HG02571 (cell line): ENCODE data around the gene THSD4.

Experiments used
- ATAC-seq: cut with Tn5 transposase; IDR thresholded peaks from one replicate; pipeline ENCODE4 v1.9.1; 2021; ENCODE audit warnings: mild to moderate bottlenecking, moderate library complexity; ENCODE audit not compliant: unreplicated experiment

THSD4 gene

DNA sequence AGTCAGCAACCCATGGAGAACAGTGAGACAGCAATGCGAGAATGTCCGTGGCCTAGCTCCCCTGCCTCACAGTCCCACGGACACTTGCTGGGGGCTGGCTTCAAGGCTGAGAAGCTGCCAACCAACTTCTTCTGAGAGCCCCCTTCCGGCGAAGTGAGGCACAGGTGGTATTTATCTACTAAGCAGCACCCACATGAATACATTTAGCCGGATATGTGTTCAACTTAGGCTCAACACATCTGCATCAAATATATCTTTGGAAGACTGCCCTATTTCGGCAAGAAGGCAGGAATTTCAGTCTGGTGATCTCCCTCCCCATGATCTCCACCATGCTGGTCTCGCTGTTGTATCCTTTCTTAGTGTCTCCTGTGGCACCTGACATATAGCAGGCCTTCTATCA is 354.1 kb downstream of the THSD4 start:
- no peak for ATAC-seq

DNA sequence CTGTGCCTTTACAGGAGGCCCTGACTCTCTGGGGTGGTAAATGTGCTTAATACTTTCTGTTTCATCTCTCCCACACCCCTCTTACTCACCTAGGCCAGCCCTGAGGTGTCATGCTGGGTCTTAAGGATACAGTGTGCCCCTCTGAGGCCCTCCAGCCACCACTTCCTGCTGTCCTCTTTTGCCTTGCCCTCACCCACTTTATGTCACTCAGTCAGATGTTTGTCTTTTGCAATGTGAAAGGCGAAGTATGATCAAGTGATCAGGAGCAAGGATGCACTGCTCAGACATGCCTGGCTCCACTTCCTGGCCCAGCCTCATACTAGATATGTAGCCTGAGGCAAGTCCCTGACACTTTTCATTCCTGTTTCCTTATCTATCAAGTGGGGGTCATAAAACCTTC is 356.1 kb downstream of the THSD4 start:
- no peak for ATAC-seq

DNA sequence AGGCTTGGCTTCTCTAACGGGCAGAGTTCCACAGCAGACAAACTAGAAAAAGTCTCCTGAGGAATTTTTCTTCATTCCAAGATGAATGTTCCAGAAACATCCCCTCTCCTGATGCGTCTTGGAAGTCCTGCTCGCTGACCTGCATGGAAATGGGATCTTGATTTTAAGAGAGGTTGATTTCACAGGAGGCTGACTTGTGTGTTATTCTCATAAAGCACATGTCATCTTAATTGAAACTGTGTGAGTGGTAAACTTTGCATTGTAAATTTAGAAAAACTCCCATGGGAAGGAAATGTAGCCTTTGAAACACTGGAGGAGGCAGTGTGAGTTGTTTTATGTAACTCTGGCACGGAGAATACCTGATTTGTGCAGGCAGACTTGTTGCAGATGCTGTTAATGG is 357.3 kb downstream of the THSD4 start:
- no peak for ATAC-seq

DNA sequence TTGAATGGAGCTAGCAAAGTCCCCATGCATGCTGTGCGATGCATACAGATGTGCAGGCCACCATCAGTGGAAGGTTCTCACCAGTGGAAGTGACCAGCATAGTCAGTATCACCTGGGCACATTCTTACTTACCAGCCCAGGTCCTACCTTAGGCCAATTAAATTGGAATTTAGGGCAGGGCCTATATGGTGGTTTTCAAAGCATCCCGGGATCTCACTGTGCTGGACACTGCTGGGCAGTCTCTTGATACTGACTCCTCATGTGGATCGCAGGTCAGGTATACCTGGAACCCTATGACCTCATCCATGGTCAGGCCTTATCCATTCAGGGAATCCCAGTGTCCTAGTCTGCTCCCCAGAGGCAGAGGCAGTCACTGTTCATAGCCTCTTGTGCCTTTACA is 358.5 kb downstream of the THSD4 start:
- ATAC-seq, result no peak

DNA sequence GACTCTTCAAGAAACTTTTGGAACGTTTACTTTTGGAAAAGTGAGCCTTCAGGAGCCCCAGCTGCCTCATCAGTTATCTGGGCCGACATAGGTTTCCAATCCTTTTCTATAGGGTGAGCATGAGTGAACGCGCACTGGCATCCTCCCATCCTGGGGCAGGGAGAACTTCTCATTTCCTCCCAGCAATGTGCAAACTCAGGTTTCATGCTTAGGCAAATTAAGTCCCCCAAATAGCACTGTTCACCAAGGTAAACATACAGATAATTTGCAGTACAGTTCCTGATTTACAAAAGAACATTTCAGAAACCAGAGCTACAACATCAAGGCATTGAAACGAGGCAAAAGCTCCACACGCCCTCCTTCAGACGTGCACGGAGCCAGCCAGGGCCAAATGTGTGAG is 361.6 kb downstream of the THSD4 start:
- no peak for ATAC-seq

DNA sequence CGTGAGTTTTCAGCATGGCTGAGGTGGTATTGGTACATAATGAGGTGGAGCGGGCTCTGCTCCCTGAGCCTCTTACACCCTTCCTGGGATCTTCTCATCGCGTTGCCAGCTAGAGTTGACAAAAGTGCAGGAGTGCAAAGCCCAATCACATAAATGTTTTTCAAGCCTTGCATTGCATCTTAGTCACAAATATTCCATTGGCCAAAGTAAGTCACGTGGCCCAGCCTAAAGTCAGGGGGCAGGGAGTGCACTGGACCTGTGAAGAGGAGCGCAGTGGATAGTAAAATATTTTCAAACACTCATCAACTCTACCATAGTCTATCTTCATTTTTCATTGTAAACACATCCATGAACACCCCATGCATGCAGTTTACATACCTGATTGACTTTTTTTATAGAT is 365.3 kb downstream of the THSD4 start:
- no peak for ATAC-seq

DNA sequence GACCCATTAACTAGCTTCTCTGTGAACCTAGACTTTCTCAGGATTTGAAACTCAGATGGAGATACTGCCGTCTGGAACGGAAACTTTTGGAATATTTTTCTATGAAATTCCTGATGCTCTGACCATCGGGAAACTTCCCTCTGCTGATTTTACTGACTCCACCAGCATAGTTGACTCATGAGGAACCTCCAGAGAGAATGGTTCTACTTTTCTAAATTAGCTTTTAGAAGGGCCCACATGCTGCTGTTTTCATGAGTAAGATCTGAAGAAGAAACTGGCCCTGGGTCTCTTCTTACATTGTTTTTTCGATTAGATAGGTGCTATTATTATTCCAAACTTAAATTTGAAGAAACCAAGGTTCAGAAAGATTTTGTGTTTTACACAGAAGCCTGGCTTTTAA is 368.8 kb downstream of the THSD4 start:
- ATAC-seq, result no peak

DNA sequence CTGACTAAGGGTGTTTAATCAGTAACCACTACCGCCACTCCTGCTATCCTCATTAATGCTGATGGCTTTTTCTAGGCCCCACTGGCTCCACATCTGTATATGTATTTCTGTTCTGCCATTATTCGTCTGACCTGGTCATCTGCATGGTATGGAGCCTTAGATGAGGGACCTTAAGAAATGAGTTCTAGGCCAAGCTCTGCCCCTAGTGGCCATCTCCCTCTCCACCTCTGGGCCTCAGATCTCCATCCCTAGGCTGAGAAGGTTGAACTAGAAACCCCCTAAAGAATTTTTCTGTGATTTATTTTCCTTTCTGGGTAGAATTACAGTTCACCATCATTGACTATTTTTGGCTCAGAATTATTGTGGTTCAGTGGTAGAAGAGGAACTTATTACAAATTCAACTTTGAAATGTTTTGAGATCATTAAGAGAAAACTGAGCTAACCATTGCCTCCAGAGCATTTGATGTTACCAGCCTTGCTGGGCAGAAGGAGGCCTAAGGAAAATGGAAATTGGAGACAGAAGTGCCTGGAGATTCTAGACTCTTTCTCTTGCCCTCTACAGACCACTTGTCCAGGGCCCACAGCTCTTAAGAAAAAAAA is 369.9 kb downstream of the THSD4 start:
- no peak for ATAC-seq

DNA sequence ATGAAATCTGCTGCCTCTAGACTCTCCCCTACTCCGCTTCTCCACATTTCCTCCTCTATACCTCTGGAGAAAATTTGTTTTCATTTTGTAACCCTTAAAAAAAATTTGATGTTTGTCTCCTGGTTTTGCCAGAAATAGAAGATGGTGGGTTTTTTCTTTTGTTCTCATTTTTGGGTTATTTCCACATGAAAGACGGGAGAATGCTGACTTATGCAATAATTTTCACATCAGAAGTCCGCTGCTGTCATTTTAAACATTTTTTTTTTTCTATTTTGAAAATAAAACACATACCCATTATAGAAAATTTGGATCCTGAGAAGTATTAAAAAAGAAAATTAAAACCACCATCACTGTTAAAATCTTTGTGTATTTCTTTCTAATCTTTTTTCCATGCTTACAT is 374.3 kb downstream of the THSD4 start:
- no peak for ATAC-seq

DNA sequence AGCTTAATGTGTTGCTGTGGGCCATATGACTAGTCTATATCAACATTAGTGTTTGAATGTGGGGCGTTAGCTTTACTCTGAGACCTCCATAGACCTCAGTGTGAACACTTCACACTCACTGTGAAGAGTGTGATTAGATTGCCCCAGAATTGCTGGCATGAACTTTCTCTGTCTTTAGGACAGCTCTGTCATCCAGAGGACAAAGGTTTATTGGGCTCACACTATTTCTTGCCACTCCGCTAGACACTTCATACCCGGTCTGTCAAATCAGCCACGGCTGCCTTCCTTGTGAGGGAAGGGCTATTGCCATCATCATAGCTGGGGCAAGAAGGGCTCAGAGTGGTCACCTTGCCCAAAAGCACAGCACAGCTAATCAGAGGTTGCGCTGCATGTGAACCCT is 378.3 kb downstream of the THSD4 start:
- ATAC-seq, result no peak

DNA sequence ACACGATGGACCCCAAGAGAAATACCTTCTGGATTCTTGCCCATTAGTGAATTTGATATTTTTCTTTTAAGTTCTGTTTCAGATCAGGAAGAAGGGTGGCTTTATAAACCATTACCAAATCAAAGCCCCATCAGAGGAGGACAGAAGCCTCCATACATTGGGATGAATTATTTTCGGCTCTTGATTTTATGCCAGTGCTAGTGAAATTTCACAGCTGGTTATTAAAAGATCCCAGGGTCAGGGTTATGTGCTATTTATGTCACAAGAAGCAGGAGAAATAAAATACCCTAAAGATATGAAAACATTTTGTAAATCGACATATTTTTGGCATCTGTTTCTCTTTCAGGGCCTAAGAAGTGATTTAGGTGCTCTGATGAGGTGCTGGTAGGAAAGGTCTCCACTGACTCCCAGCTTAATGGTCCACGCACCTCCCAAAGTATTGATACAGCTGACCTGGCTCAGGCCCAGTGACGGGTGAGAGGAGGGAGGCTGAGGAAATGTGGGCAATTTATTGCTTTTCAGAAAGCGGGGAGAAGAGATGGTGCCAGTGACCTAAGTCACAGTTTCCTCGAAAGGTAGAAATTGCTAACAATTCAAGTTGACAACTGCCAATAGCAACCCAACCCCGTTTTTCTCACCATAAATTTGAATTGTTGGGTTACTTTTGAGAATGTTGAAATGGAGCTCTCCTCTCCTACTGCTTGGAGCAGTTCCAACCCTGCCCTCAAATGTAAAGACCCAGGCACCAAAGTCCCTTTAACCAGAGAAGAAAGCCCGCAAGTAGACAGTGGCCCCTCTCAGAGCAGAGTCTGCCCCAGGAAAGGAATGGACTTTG is 379.5 kb downstream of the THSD4 start:
- no peak for ATAC-seq

DNA sequence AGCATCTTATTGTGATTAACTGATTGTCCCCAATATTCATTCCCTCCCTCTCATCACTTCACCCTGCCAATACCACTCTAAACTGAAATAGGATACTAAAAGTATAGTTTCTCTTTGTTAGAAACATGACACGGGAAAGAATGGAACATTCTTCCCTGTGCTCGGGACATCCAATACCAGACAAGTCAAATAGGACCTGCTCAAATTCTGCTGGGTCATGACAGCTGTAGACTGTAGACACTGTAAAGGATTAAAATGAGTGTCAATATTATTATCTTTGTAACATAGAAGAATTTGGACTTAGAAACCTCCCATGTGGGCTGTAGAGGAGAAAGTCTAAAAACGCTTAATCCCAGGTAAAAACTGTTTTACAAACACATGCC is 380.1 kb downstream of the THSD4 start:
- ATAC-seq, result no peak

DNA sequence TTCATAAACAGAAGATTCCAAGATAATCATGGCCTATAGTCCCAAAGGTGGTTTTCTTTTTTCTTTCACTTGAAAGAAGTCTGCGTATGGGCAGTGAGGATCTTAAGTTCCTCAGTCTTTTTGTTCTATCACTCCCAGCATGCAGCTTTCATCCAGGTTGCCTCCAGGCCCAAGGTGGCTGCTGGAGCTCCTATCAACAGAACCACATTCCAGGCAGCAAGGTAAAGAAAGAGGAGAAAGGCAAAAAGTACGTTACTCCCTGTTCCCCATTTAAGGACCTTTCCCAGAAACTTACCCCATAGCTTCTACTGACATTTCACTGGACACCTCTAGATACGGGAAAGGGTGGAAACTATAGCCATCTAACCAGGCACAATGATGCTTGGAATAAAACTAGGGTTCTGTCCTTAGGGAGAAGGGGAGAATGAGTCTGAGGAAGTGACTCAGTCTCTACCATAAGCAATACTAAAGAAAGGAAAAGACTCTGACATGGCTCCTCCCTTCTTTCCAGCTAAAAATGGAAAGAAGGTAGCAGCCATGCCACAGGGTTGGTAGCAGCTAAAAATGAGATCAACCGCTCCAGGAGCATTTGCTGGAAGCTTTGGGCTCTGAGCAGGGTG is 381.2 kb downstream of the THSD4 start:
- no peak for ATAC-seq

DNA sequence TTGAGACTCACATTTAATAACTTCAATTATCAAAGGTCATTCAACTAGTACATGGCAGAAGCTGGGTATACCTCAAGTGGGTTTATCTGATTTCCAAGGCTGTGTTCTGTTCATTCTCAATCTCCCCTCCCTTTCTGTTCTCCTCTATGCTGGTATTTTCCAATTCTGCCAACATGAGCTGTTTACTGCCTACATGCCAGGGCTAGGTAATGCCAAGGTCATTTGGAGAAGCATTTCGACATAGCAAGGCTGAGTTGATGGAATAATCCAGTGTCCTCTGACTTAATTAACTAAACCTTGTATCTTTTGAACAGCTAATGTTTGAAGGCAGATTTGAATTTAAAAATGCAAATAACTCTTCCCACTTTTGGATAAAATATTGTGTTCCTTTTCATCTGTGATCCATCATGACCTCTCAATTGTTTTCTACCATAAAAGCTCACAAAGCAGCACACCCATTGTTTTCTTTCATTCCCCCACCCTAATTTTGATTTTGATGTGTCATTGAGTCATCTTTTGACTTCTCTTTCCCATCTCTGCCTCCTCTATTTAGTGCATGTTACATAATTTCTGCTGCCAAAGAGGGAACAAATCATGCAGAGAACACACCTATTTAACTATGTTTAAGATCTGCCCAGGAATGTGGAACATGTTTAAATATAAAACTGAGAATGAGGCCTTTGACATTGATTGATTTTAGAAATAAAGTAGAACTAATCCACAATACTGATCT is 386.2 kb downstream of the THSD4 start:
- no peak for ATAC-seq

DNA sequence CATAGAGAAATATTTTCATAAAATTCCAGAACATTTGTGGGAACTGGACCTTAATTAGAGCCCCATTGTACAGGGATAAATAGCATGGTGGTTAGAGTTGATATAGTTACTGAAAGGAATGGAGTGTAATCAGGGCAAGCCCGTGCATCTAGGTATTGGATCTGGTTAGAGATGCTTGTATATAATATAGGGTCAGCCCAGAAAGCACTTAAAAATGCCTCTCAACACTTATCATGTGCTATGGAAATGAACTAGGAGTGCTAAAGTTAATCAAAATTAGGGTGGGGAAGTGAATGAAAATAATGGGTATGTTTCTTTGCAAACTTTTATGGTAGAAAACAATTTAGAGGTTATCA is 386.8 kb downstream of the THSD4 start:
- no peak for ATAC-seq

DNA sequence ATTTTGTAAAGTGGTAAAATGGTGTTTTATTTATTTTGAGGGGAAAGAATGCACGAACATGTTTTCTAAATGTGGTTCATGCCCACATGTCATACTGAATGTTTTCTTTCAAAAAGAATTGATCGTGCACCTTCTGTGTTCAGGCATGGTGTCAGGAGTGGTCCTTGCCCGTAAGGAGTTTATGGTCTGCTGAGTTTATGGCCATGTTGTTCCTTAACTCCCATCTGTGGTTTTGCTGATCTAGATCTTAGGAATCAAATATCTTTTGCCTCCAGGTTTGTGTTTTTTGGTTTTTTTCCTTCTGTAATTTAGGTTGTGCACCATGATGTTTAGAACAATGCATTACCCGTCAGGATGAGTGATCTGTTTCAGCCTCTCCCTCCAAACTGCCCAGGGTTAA is 390.7 kb downstream of the THSD4 start:
- no peak for ATAC-seq

DNA sequence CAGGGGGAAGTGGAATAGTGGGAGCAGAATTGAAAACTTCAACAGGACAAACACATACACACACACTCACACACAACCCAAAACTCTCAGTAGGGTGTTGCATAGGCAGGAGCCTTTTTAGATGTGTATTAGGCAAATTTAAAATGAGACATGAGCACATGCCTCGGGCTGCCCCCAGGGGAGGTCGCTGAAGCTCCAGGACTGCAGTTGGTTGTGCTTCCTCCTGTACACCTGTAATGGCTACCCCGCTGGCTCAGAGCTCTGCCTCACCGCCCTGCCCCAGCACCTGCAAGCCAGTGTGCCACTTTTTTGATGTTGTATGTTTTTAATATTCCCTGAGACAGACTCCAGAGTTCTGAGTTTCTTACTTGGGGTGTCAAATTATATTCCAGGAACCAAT is 391.7 kb downstream of the THSD4 start:
- no peak for ATAC-seq

DNA sequence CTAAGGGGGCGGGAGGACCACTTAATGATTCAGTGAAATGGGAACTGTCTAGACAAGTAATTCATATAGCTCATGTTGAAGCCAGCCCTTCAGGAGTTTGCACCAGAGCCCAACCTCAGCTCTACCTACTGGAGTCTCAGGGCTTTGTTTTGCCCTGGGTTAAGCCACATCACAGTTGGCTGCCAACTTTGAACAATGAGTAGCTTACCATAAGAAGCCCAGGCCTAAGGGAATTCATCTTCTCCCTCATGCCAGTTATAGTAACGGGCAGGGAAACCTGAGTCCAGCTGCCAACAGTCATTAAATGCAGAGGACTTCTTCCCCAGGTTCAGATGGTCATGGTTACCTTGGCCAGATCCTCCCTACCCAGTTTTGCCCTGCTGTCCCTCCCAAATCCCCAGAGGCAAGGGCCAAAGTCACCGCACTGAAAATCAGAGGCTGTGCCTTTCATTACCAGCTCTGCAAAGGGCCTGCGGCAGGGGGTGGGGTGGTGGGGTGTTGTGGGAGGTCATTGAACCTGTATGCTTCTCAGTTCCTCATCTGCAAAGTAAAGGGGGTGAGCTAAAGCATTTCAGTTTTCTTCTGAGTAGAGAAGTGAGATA is 392.9 kb downstream of the THSD4 start:
- ATAC-seq, result no peak

DNA sequence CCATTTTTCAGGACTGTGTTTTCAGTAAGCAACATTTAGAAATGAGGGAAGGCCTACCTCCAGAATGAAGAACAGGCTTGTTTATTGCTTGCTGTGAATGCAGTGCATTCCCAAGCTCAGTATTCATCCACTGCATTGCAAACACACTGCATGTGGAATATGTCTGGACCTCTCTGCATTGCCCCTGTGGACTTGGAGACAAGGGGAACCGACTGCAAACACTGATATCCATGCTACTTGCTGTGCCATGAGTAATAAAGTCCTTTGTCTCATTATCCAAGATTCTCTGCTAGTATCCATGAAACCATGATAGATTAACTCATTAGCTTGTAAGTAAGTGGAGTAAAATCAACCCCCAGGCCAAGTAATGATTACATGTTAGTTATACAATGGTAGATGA is 393.9 kb downstream of the THSD4 start:
- ATAC-seq, result no peak

DNA sequence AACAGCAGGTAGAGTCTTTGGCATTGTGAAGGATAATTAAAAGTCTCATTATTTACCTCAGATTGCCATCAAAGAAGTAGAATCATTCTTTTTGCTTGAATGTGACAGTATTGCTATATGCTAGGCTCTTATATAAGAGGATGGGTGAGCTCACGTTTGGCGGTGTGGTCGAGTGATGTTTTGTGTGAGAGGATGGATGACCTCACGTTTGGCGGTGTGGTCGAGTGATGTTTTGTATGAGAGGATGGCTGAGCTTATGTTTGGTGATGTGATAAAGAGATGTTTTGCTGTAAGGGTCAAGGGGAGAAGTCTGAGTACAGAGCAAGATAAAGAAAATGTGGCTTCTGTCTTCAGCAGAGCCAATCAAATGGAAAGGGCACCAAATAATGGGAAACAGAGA is 395.5 kb downstream of the THSD4 start:
- no peak for ATAC-seq
